Omental fat pad (tissue), 4 donors: Measurements from ENCODE around the gene SPEM1. TPM values are rescaled to one million over a fixed set of nuclear protein-coding genes. Genes with fewer than 3 reads are reported as not detected.

ENCODE experiments used
- ATAC-seq: fragments of 150-250 bp; one replicate; pipeline ENCODE4 v1.9.1; 2016; ENCODE audit warnings: mild to moderate bottlenecking, moderate library complexity; ENCODE audit not compliant: low FRiP score
- DNase-seq: peaks from one replicate; pipeline ENCODE4 v3.0.0-alpha.2; 2019; ENCODE audit warnings: low spot score
- CTCF ChIP-seq, 3 donors: fragments of 450-650 bp; IDR thresholded peaks; one replicate each; pipeline ENCODE4 v1.5.1; 2016 to 2017; ENCODE audit warnings: antibody characterized with exemption in 3 of 3, mild to moderate bottlenecking in 3 of 3, moderate library complexity in 2 of 3
- total RNA-seq, 4 donors: library from RNA; depleted of rRNA; stranded (reverse); fragments of >200 nt; gene quantifications; one replicate each; pipeline ENCODE4 v1.1.0, GENCODE V29; 2016

The SPEM1 gene
- total RNA-seq, 4 donors from 2014 or later = not detected

- no peak for TF ChIP-seq CTCF (IDR thresholded peaks at IDR 0.05)
- ATAC-seq = no peak
- DNase-seq = no peak
Observed at GRCh38 chr17:7407082-7407481, 13.0 kb upstream of the SPEM1 start.

- ATAC-seq (no peak), DNase-seq (no peak)
- no peak for TF ChIP-seq CTCF (IDR thresholded peaks at IDR 0.05)
Observed at GRCh38 chr17:7407485-7408251, 12.5 kb upstream of the SPEM1 start, which contains the start of gene NLGN2. Gene NLGN2 (plus strand): TSS chr17:7407845. CDS start chr17:7408256, 411 bp downstream.

- ATAC-seq = no peak
- no peak for TF ChIP-seq CTCF (IDR thresholded peaks at IDR 0.05)
Observed at GRCh38 chr17:7408252-7408727, 11.8 kb upstream of the SPEM1 start.

GRCh38 chr17:7408863-7409262, 11.3 kb upstream of the SPEM1 start:
- TF ChIP-seq CTCF (IDR thresholded peaks at IDR 0.05) = no peak
- ATAC-seq (no peak), DNase-seq (no peak)

More at GRCh38 chr17:7408252-7408727, 11.8 kb upstream of the SPEM1 start:
- no peak for DNase-seq

- ATAC-seq (no peak), DNase-seq (no peak)
- no peak for TF ChIP-seq CTCF (IDR thresholded peaks at IDR 0.05)
Observed at GRCh38 chr17:7409716-7410115, 10.4 kb upstream of the SPEM1 start.

GRCh38 chr17:7410634-7411426, 9.3 kb upstream of the SPEM1 start:
- DNase-seq = no peak
- no peak for TF ChIP-seq CTCF (IDR thresholded peaks at IDR 0.05)
- ATAC-seq = no peak
